Fibroblast of mammary gland (primary cell): Measurements from ENCODE around the gene ZNF138.

Source experiments
- DNase-seq: peaks from one replicate; pipeline ENCODE4 v3.0.0-alpha.2; 2010; ENCODE audit warnings: low read depth
- H3K4me3 ChIP-seq: 2 replicates; pipeline ENCODE4 v1.5.1; 2011; ENCODE audit warnings: low read depth, mild to moderate bottlenecking, low read length, moderate library complexity; ENCODE audit not compliant: control insufficient read depth
- CTCF ChIP-seq: conservative IDR thresholded peaks from 2 replicates; pipeline ENCODE4 v1.5.1; 2011; ENCODE audit warnings: low read depth, low read length, inconsistent platforms; ENCODE audit not compliant: control insufficient read depth, insufficient read depth

The ZNF138 gene

GRCh38 chr7:64838691-64839090 lies 44.5 kb downstream of the ZNF138 start:
- no peak for DNase-seq
- H3K4me3 ChIP-seq = no peak overlapping the region
- no peak for TF ChIP-seq CTCF

- no peak for TF ChIP-seq CTCF
- no peak for DNase-seq
- no peak overlapping the region for H3K4me3 ChIP-seq
Measured at GRCh38 chr7:64839910-64840309, 45.7 kb downstream of the ZNF138 start.

- H3K4me3 ChIP-seq = no peak overlapping the region
- DNase-seq = peak; percentile 88
- no peak for TF ChIP-seq CTCF
Measured at GRCh38 chr7:64849250-64849923, 55.2 kb downstream of the ZNF138 start.

DNA sequence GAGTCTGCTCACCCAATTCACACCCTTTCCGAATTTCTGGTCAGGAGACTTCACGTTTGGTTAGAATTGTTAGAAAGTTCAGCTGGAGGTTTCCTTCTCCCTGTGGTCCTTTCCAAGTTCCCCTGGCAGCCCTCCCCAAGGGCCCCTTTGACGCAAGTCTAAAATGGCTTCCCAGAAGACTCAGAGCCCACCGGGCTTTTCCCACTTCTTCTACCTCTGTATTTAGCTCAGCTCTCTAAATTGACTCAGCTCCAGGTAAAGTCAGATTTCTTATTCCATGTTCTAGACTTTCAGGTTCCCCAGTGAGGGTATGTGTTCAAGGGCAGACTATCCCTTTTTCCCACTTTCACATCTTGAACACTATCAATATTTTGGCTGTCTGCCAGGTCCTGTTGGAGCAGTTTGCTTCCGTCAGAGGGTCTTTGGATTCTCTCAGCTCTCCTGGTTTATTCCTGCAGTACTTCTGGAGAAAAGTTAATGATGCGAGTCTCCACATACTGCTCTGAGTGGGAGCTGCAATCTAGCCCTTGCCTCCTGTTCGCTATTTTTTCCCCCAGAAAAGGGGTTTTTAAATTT lies 55.8 kb downstream of the ZNF138 start:
- no peak for TF ChIP-seq CTCF
- no peak overlapping the region for H3K4me3 ChIP-seq
- no peak for DNase-seq

DNA sequence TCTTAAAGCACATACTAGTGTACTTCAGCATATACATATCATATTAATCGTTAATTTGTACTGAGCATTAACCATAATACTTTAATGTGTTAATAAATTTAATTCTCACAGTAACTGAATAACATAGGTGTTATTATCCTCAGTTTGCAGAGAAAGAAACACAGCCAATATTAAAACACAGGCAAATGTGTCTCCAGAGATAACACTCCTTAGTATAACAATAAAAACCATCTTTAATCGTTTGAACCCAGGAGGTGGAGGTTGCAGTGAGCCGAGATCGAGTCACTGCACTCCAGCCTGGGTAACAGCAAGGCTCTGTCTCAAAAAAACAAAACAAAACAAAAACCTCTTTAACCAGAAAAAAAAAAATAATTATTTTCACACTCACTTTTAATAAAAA lies 59.5 kb downstream of the ZNF138 start:
- TF ChIP-seq CTCF = no peak
- DNase-seq = no peak
- no peak overlapping the region for H3K4me3 ChIP-seq

- no peak for TF ChIP-seq CTCF
- H3K4me3 ChIP-seq = no peak overlapping the region
- DNase-seq = no peak
Measured at GRCh38 chr7:64854969-64855368, 60.7 kb downstream of the ZNF138 start.
